AG04449 (cell line): ENCODE measurements around the gene SUPT20H.

Source experiments
- CTCF ChIA-PET: fragments of 350-600 bp; formaldehyde crosslinking; extraction: SDS; loops from one replicate; lab custom pipeline; 2021; ENCODE audit warnings: antibody characterized with exemption; lab: Yijun Ruan, JAX
- POLR2A ChIA-PET: fragments of 400-600, 350-600 bp; formaldehyde crosslinking; extraction: SDS; loops from one replicate; lab custom pipeline; 2020; ENCODE audit warnings: antibody characterized with exemption, inconsistent platforms; lab: Yijun Ruan, JAX
- DNase-seq: peaks from one replicate; pipeline ENCODE4 v3.0.0-alpha.2; 2010; ENCODE audit warnings: low read depth, low spot score
- H3K4me3 ChIP-seq: 2 replicates; pipeline ENCODE4 v1.5.1; 2011; ENCODE audit warnings: low read depth, mild to moderate bottlenecking, control low read depth, low read length
- CTCF ChIP-seq: IDR thresholded peaks from one replicate; pipeline ENCODE4 v1.5.1; 2011; ENCODE audit warnings: mild to moderate bottlenecking, moderate library complexity, low read length, control low read depth, inconsistent platforms; ENCODE audit not compliant: insufficient read depth; ENCODE audit errors: missing control alignments

SUPT20H gene

GRCh38 chr13:36979361-36980050, 80.0 kb downstream of the SUPT20H start:
- no peak for DNase-seq
- ChIA-PET CTCF (interaction anchor here (0.8 to 10.5 kb wide), 9 partner anchors 12 to 1000 kb away, joined by 3 to 332 read pairs (median 34); partner anchors contain the start of genes ALG5 and EXOSC8), POLR2A (interaction anchor here (0.9 kb wide), 1 partner anchor 20 kb away, joined by 3 read pairs; the partner anchor contains the start of gene ALG5)
- H3K4me3 ChIP-seq, result no peak overlapping the region
- no peak for TF ChIP-seq CTCF

- H3K4me3 ChIP-seq, result no peak overlapping the region
- ChIA-PET CTCF (interaction anchor here (1.5 kb wide), 1 partner anchor 117 kb away, joined by 6 read pairs; no protein-coding TSS in a partner anchor), POLR2A (no interaction called here)
- DNase-seq, result no peak
- TF ChIP-seq CTCF, result no peak
These were observed 84.3 kb downstream of the SUPT20H start for GRCh38 chr13:36975172-36975571.

GRCh38 chr13:36973621-36974295, 85.7 kb downstream of the SUPT20H start:
- no peak overlapping the region for H3K4me3 ChIP-seq
- no peak for DNase-seq
- ChIA-PET POLR2A (no interaction called here), CTCF (interaction anchor here (0.8 to 1.9 kb wide), 6 partner anchors 8 to 521 kb away, joined by 3 to 8 read pairs (median 5); no protein-coding TSS in a partner anchor)
- TF ChIP-seq CTCF, result no peak

GRCh38 chr13:36973009-36973408, 86.5 kb downstream of the SUPT20H start:
- no peak overlapping the region for H3K4me3 ChIP-seq
- DNase-seq, result no peak
- POLR2A ChIA-PET, result no interaction called here
- no peak for TF ChIP-seq CTCF
- CTCF ChIA-PET, result interaction anchor here (1.1 to 1.9 kb wide), 4 partner anchors 8 to 115 kb away, joined by 3 to 8 read pairs (median 5); no protein-coding TSS in a partner anchor

- no peak for DNase-seq
- ChIA-PET CTCF (interaction anchor here (1.4 to 6.6 kb wide), 3 partner anchors 15 to 115 kb away, joined by 4 to 50 read pairs (median 10); no protein-coding TSS in a partner anchor), POLR2A (no interaction called here)
- no peak overlapping the region for H3K4me3 ChIP-seq
- no peak for TF ChIP-seq CTCF
These were observed 93.1 kb downstream of the SUPT20H start for GRCh38 chr13:36966404-36966803.

- ChIA-PET POLR2A (no interaction called here), CTCF (interaction anchor here (0.7 to 6.6 kb wide), 3 partner anchors 12 to 107 kb away, joined by 3 to 50 read pairs (median 10); no protein-coding TSS in a partner anchor)
- no peak overlapping the region for H3K4me3 ChIP-seq
- peak; percentile 41 for DNase-seq
- no peak for TF ChIP-seq CTCF
These were observed 93.7 kb downstream of the SUPT20H start for GRCh38 chr13:36965767-36966166.
